ENCODE data around the gene FKRP.

- TF ChIP-seq NFIC (IDR thresholded peaks at IDR 0.05) = no peak
- TF ChIP-seq MAX (IDR thresholded peaks at IDR 0.05) = peak; percentile 89
- TF ChIP-seq EP300 (IDR thresholded peaks at IDR 0.05; ENCODE audit: borderline replicate concordance) = no peak
- TF ChIP-seq CEBPB (IDR thresholded peaks at IDR 0.05) = peak; percentile 59; the same call in 1 of the 2 replicates
- TF ChIP-seq RAD21 (IDR thresholded peaks at IDR 0.05; ENCODE audit: low read depth) = no peak
- no peak for TF ChIP-seq REST (IDR thresholded peaks at IDR 0.05; ENCODE audit: low read depth)
- no peak for TF ChIP-seq TAF1 (IDR thresholded peaks at IDR 0.05; ENCODE audit: low read depth)
- TF ChIP-seq EGR1 (IDR thresholded peaks at IDR 0.05) = no peak
- TF ChIP-seq YY1 (IDR thresholded peaks at IDR 0.05; ENCODE audit: low read depth) = no peak
- no peak for TF ChIP-seq CREB1 (IDR thresholded peaks at IDR 0.05; ENCODE audit: low read depth)
- no peak; the same call in 1 of the 2 replicates for TF ChIP-seq TEAD4 (IDR thresholded peaks at IDR 0.05)
- no peak for TF ChIP-seq FOXM1 (IDR thresholded peaks at IDR 0.05; ENCODE audit: borderline replicate concordance, low read depth)
- no peak for TF ChIP-seq TCF12 (IDR thresholded peaks at IDR 0.05; ENCODE audit: low read depth)
- TF ChIP-seq ZBTB7A (IDR thresholded peaks at IDR 0.05; ENCODE audit: low read depth) = no peak
These were observed 48.5 kb upstream of the FKRP start for GRCh38 chr19:46697204-46697960.
